AG20443 (cell line): Measurements from ENCODE around the gene CDH24.

Experiments used
- DNase-seq: peaks from one replicate; pipeline ENCODE4 v3.0.0; 2012; ENCODE audit warnings: low spot score, mixed read lengths

CDH24 gene, protein sequence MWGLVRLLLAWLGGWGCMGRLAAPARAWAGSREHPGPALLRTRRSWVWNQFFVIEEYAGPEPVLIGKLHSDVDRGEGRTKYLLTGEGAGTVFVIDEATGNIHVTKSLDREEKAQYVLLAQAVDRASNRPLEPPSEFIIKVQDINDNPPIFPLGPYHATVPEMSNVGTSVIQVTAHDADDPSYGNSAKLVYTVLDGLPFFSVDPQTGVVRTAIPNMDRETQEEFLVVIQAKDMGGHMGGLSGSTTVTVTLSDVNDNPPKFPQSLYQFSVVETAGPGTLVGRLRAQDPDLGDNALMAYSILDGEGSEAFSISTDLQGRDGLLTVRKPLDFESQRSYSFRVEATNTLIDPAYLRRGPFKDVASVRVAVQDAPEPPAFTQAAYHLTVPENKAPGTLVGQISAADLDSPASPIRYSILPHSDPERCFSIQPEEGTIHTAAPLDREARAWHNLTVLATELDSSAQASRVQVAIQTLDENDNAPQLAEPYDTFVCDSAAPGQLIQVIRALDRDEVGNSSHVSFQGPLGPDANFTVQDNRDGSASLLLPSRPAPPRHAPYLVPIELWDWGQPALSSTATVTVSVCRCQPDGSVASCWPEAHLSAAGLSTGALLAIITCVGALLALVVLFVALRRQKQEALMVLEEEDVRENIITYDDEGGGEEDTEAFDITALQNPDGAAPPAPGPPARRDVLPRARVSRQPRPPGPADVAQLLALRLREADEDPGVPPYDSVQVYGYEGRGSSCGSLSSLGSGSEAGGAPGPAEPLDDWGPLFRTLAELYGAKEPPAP

DNA sequence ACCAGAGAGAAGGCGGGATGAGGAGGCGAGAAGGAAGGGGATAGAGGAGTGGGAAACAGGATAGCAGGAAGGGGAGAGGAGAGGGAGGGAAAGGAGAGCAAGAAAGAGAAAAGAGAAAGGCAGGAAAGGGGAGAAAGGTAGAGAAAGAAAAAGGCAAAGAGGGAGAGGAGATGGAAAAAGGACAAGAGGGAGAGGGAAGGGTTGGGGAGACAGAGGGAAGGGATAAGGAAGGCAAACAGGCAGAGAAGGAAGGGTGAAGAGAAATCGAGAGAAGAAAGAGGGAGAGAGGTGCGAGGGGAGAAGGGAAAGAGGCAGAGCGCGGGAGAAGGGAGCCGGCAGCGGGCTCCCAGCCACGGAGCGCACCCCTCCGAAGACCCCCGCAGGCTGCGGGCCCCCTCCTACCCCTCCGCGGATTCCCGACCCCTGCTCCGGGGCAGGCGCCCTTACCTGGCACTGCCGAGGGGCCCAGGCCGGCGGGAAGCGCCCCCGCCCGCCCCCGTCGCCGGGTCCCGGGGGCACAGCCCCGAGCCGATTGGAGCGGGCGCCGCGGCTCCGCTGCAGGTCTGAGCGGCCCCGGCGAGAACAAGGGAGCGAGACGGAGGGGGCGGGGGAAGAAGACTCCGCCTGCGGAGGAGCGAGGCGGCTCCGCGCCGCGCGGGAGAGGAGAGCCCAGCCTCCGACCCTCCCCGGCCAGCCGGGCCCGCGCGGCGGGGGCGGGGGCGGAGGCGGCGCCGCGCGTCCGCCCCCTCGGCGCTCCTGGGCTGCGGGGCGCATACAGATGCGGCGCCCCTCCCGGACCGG is at the start of gene CDH24:
Gene CDH24, minus strand, starts transcription at position 565 of the 801 bp plus-strand sequence. CDS start 1,787 bp downstream, outside the sequence.
- DNase-seq: peak; percentile 89

DNA sequence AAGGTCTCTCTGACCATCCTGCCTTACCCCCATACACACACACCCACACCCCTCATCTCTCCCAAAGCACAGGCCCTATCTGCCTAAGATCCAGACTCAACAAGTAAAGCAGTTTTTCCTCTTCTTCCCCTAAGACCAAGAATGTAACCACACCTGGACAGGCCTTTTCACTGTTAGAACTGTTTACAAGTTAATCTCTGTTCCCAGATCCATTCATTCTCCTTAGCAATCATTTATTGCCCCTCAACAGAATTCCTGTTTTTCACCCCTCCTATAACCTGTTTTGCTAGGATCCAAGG is 49.4 kb upstream of the CDH24 start:
- DNase-seq: no peak

DNA sequence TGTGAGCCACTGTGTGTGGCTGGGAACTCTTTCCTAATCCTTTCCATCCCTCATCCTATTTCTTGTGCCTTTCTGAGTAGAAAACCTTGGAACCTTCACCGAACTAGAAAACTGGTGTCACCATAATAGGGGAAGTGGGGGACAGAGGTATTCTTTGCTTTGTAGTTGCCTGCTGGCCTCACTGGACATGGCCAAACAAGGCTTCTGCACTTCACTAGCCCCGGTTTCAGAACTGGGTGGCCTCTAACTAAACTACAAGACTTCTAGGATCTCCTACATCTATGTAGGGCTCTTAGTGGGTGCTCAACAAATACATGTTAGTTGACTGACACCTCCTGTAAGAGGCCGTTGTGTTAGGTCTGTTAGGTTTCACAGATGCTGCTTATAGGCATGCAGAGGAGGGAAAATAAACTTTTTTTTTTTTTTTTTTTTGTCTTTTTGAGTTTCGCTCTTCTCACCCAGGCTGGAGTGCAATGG is 48.1 kb upstream of the CDH24 start:
- DNase-seq: no peak

DNA sequence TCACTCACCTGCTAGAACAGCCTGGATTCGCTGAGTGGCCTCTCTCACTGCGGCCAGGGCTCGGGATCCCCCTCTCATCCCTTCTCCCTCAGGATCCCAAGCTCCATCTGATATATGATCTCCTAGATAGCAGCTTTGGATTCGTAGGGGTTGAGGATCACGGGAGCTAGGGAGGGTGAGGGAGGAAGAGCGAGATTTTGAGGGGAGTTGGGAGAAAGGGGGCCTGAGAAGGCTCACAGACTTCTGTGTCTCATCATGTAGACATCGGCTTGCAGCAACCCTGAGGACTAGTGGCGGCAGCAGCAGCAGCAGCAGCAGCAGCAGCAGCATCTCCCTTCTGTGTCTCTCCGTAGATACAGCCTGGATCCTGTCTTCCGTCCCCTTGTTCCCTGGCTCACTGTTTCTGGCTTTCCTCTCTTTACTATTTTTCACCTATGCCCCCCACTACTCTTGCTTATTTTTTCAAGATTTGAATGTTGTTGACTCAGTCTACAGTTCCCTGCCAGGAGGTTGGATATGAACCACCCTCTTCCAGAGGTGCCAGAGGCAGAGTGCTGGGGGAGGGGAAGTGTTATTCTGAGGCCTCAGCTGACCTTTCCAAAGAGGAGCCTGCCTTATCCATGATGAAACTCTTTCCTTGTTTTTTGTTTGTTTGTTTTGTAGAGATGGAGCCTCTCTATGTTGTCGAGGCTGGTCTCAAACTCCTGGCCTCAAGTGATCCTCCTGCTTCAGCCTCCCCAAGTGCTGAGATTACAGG is 47.4 kb upstream of the CDH24 start, which contains the start of gene CIROP:
Gene CIROP, minus strand, starts transcription at position 399 of the 757 bp plus-strand sequence. Its CDS starts 69 bp downstream, at position 330.
- DNase-seq: no peak

DNA sequence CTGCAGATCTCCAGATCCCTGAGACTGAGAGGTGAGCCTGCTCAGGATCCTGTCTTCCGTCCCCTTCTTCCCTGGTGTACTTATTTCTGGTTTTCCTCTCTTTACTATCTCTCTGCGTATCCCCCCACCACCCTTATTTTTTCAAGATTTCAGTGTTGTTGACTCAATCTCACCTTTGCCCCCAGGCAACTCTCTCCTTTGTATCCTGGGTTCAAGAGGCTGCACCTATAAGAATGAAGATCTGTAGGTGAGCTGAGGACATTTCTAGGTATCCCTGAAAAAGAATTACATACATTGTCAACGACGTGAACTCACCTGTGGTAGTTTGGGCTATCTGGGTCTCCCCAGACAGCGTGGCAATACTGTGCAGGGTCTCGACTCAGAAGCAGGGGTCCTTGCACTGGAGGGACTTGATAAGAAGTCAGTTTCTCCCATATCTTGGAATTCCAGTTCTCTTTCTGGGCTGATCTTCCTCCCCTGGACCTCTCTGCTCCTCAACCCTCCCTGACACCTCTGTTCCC is 46.8 kb upstream of the CDH24 start:
- no peak for DNase-seq

DNA sequence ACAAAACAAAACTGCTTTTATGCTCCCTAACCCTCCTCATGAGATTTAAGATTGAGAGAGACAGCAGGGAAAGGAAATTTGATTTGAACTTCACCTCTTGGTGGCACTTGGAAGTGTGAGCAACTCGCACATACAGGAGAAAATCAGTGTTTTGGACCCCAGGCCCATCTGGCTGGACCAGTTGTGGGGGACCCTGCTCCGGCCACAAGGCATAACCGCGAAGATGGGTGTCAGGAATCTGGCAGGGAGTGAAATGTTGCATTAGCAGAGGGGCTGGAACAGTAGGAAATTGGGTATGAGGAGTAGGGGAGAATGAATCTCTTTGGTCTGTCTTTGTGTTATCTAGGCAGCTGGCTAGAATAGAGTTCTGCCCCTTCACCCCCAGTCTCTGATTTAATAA is 46.3 kb upstream of the CDH24 start:
- DNase-seq: no peak

DNA sequence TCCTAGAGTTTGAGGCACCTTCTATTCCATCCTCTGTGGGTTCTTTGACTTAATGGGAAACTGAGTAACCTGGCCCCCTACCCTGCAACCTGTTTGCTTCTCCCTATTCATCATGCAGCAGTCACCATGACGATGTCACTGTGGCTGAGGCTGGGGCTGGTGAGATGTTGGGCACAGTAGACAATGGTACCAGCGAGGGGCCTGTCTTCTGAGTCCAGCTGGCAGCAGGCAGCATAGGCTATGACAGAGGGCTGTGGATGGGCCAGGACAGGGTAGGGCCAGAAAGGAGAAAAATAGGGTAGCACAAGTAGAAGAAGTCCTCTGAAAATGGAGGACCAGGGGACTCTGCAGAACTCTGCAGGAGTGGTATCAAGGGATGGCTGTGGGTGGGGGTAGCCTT is 45.5 kb upstream of the CDH24 start:
- no peak for DNase-seq

DNA sequence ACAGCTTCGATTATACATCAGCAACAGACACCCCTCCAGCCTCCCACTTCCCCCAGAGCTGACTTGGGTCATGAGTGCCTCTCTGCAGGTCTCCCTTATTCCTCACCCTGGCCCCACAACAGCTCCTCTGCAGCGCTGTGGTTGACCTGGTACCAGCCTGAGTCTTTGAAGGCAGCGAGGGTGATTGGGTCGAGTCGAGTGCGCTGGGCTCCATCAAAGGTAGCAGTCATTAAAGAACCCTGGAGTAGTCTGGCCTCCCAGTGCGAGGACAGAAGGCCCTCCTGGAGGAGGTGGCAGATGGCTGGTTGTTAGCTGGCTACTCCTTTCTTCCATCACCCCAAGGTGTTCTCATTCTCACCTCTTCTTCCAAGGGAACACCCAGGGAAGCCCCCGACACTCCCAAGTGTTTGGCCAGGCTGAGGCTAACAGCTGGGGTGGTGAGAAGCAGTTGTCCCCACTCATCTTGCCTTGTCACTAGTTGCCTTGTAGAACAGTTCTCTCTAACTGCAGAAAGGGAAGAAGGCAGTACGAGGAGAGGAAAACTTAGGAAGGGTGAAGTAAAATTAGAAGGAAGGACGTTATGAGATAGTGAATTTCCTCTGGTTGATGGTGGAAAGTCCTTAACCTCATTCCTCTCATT is 44.8 kb upstream of the CDH24 start:
- DNase-seq: no peak

DNA sequence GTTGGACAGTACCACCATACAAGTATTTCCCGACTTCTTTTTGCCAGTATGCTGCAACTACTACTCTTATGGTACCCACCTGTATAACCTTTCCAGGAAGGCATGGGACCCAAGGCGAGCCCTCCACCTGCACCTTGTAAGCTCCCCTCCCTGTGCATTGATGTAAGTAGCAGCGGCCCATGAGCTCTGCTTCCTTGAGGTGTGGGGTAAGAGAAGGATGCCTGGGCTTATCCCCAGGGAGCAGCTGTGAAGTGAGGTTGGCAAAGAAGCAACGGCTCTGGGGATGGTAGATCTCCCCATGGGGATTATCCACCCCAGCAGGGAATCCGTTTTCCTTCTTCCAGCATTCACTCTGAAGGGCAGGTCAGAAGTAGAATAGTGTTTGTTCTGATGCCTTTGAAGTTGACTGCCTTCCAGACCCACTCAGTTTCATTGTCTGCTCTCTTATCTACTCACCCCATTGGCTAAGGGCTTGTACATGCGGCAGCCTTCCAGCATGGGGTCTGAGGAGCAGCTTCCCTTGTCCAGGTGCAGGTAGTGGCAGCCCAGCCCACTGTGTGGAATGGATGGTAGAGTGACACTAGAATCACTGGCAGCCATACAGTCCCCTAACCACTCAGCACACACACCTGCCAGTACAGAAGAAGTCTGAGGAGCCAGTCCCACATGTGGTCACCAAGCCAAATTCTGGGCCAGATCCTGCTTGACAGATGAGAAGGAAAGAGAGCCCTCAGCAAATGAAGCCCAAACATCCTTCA is 44.1 kb upstream of the CDH24 start:
- no peak for DNase-seq

DNA sequence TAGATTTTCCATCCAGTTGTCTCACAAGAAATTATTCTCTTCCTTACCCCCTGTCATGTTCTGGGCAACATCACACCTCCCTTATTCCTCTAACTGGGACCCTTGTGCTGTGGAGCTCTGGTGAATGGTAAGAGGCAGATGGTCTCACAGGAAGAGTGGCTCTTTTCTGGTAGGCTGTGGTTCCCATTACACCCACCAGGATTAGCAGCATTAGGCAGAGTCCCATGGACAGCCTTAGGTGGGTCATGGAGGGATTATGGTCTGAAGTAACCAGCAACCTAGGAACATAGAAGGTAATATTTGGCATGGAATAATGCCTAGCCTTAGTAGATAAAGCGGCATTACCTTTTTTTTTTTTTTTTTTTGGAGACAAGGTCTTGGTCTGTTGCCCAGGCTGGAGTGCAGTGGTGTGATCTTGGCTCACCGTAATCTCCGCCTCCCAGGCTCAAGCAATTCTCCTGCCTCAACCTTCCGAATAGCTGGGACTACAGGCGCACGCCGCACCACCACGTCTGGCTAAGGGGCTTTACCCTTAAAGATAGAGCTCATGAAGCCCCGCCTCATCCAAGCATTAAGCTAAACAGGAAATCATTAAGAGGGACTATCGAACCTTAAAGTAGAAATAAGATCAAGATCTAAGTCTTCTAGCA is 42.0 kb upstream of the CDH24 start:
- DNase-seq: no peak

DNA sequence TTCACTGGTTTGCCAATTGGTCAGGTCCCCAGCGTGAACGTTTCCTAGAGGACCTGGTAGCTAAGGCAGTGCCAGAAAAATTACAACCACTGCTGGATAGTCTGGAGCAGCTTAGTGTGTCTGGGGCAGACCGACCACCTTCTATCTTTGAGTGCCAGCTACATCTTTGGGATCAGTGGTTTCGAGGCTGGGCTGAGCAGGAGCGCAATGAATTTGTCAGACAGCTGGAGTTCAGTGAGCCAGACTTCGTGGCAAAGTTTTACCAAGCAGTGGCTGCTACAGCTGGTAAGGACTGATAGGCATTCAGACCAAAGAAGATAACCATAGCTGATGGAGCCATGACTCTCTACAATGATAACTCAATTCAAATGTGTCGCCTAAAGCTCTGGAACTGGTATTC is 40.5 kb upstream of the CDH24 start:
- no peak for DNase-seq

DNA sequence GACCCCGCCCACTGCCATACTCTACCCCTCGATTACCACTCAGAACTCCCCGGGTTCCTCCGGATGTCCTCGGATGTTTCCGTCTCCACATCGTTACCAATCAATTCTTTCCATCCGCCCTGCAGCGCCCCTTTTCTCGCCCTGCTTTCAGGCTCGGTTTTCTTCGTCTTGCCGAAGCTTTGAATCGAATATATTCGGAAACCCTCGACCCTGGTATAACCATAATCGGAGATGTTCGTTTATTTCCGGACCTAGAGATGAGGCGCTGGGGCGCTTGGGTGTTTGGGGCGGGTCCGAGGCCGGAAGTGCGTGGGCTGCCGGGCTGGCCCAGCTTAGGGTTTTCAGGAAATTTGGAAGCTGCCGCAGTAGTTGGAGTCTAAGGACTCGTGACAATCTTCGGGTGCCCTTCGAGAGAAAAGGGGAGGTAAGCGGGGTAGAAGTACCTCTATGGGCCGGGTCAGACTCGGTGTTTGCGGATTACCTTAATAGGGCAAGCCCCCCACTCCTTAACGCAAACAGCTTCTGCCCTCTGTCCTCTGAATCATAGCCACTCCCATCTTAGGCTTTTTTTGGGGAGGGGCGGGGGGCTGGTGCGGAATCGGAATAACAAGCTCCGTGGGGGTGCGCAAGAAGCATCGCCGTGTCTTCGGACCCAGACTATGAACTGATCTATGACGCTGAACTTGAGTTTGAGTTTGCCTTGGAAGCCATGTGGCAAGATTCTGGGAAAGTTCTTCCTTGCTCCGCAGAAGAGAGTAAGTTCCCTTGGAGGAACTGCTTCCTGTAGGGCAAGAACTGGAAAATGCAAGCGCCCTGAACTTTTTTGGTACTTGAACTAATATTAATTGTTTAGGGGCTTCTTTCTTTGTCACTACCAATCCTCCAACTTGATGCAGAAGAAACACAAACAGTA is 38.1 kb upstream of the CDH24 start, which contains the start of gene C14orf119:
Gene C14orf119, plus strand, starts transcription at position 310 of the 913 bp plus-strand sequence. CDS start 2,154 bp downstream, outside the sequence.
- peak; percentile 98 for DNase-seq

DNA sequence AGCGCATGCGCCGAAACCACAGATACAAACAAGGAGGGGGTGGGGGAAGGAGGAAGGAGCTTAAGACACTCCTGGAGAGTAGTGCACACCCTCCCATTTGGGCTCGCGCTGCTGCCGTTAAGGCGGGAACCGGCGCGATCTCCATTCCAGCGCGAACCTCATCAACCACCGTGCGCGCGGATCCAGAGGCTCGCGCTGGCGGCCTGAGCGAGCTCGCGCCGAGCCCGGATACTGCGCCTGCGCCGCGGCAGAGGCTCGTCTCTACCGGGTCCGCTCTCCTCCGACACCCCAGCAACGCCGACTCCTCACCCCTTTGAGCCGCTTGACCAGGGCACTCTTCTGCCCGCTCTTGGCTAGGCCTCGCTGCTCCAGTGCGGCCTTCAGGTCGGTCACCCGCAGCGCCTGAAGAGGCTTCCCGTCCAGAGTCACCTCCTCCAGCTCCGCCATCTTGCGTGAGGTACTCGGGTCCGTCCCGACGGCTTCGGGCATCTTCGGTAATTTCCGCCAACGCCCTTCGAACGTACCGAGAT is 37.4 kb upstream of the CDH24 start, which contains the start of gene ACIN1:
Gene ACIN1, minus strand, starts transcription at position 471 of the 530 bp plus-strand sequence. Its CDS starts 24 bp downstream, at position 447.
- DNase-seq: peak; percentile 86

DNA sequence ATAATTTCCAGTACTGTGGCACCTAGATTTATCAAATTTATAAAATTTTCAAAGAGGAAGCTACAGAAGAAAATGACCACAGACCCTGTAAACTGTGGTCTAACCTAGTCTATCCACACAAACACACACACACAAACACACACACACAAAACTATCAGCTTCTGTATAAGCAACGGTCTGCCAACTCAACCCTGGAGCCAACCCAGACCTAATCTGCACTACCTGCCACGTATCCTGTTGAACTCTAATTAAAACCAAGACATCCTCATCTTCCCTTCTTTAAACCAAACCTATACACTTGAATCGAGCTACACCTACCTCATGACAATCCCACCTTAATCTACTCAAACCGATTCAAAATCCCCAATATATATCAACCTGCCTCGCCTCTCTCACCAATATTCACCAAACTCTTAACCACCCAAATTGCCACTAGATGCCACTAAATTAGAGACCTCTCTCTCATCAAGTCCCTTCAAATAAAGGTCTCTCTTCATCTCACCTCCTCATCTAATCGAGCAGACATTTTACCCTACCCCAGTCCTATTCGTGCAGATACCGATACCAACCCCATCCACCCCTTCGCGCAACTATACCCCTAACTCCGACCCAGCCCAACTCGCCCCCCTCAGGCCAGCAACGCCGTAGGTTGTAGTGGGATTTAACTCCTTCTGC is 36.8 kb upstream of the CDH24 start:
- DNase-seq: no peak

DNA sequence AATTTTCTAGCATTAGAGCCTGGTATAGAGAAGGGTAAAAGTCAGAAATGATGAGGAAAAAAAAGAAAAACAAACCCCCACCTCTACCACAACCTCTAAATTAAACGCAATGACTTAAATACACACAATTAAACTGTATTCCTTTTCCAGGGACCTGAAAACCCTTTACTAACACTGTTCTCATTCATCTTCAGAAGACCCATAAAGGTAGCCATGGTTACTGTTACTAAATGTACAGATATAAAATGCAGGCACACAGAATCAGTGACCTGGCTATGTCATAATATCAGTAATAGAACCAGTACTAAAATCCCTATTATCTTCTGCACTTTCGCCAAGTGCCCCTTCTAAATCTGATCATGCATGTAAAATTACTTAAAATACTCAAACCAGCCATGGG is 36.2 kb upstream of the CDH24 start:
- no peak for DNase-seq

DNA sequence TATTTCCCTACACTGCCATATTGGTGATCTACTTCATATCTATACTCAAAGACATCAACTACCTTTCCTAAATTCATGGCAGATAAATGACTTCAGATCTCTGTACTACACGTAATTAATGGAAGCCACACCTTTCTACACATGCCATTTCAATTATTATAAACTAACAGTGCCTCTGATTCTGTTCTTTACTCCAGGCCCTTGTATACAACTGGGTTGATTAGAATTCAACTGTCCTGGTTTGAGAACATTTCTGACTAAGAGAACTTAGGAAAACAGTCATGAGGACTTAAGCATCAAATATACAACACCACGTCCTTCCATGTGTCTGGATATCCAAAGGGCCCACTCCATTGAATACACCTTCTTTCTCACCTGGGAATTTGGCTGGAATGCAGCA is 35.8 kb upstream of the CDH24 start:
- no peak for DNase-seq
